GM23338 (cell line): ENCODE data around the gene GMPPA.

Experiments used
- CREB1 ChIP-seq: fragments of 250-450 bp; sonication (Bioruptor Pico); IDR thresholded peaks from 2 replicates; pipeline ENCODE4 v1.5.0; 2020; ENCODE audit warnings: low read depth, mild to moderate bottlenecking, moderate library complexity
- CTCF ChIP-seq, 2 experiments: fragments of 200-600 bp in 1 of 2; sonication (generic) in 1 of 2; conservative IDR thresholded peaks; 2 replicates each; pipeline versions ENCODE4 v1.5.1 to v1.6.1; 2016 to 2017; ENCODE audit warnings: antibody characterized with exemption in 2 of 2, low read depth in 2 of 2, mild to moderate bottlenecking in 2 of 2, moderate library complexity in 1 of 2
- EZH2 ChIP-seq: fragments of 200-600 bp; sonication (generic); IDR thresholded peaks from one replicate; pipeline ENCODE4 v1.8.0; 2017; ENCODE audit warnings: antibody characterized with exemption, mild to moderate bottlenecking, low read depth; ENCODE audit not compliant: unreplicated experiment
- EZH2phosphoT487 ChIP-seq: fragments of 200-600 bp; sonication (generic); IDR thresholded peaks from one replicate; pipeline ENCODE4 v1.8.1; 2018; ENCODE audit warnings: antibody characterized with exemption; ENCODE audit not compliant: unreplicated experiment
- JUNB ChIP-seq: IDR thresholded peaks from one replicate; pipeline ENCODE4 v1.6.1; 2016; ENCODE audit warnings: antibody characterized with exemption; ENCODE audit not compliant: unreplicated experiment
- NANOG ChIP-seq: IDR thresholded peaks from 2 replicates; pipeline ENCODE4 v1.6.1; 2016; ENCODE audit warnings: antibody characterized with exemption, borderline replicate concordance
- POLR2AphosphoS5 ChIP-seq: IDR thresholded peaks from 2 replicates; pipeline ENCODE4 v1.6.1; 2016; ENCODE audit warnings: antibody characterized with exemption, low read depth
- REST ChIP-seq: IDR thresholded peaks from one replicate; pipeline ENCODE4 v1.6.1; 2018; ENCODE audit warnings: antibody characterized with exemption; ENCODE audit not compliant: unreplicated experiment
- STAT1 ChIP-seq: IDR thresholded peaks from one replicate; pipeline ENCODE4 v1.6.1; 2016; ENCODE audit warnings: antibody characterized with exemption; ENCODE audit not compliant: unreplicated experiment
- ZNF114 ChIP-seq: fragments of 250-450 bp; sonication (Bioruptor Pico); IDR thresholded peaks from 2 replicates; pipeline ENCODE4 v1.5.0; 2020; ENCODE audit warnings: mild to moderate bottlenecking, moderate library complexity
- ZNF462 ChIP-seq: fragments of 250-450 bp; sonication (Bioruptor Pico); IDR thresholded peaks from 2 replicates; pipeline ENCODE4 v1.5.0; 2020; ENCODE audit warnings: mild to moderate bottlenecking, moderate library complexity

GRCh38 chr2:219498280-219499057, at the start of gene GMPPA:
- no peak for TF ChIP-seq CTCF (conservative IDR thresholded peaks at IDR 0.05; ENCODE audit: low read depth in 2 of 2)
- TF ChIP-seq POLR2AphosphoS5, result peak; percentile 73
- no peak for TF ChIP-seq JUNB
- peak; percentile 5 for TF ChIP-seq REST
- no peak for TF ChIP-seq EZH2phosphoT487
- no peak for TF ChIP-seq NANOG
- TF ChIP-seq CREB1 (CRISPR knock-in tag), result peak; percentile 64
- TF ChIP-seq EZH2, result no peak
- TF ChIP-seq STAT1, result no peak
- no peak for TF ChIP-seq ZNF114 (CRISPR knock-in tag)
- TF ChIP-seq ZNF462 (CRISPR knock-in tag), result no peak
